ENCODE data around the gene SLC7A1. TPM values are rescaled to one million over a fixed set of nuclear protein-coding genes. Genes with fewer than 3 reads are reported as not detected.
A peak's percentile ranks its signal among the peaks of the same experiment; 100 is the strongest.

Gene SLC7A1
- total and polyA plus RNA-seq, 2 experiments from 2014 or later, result 23.0 to 74.7 TPM

- TF ChIP-seq, protein P1, sequence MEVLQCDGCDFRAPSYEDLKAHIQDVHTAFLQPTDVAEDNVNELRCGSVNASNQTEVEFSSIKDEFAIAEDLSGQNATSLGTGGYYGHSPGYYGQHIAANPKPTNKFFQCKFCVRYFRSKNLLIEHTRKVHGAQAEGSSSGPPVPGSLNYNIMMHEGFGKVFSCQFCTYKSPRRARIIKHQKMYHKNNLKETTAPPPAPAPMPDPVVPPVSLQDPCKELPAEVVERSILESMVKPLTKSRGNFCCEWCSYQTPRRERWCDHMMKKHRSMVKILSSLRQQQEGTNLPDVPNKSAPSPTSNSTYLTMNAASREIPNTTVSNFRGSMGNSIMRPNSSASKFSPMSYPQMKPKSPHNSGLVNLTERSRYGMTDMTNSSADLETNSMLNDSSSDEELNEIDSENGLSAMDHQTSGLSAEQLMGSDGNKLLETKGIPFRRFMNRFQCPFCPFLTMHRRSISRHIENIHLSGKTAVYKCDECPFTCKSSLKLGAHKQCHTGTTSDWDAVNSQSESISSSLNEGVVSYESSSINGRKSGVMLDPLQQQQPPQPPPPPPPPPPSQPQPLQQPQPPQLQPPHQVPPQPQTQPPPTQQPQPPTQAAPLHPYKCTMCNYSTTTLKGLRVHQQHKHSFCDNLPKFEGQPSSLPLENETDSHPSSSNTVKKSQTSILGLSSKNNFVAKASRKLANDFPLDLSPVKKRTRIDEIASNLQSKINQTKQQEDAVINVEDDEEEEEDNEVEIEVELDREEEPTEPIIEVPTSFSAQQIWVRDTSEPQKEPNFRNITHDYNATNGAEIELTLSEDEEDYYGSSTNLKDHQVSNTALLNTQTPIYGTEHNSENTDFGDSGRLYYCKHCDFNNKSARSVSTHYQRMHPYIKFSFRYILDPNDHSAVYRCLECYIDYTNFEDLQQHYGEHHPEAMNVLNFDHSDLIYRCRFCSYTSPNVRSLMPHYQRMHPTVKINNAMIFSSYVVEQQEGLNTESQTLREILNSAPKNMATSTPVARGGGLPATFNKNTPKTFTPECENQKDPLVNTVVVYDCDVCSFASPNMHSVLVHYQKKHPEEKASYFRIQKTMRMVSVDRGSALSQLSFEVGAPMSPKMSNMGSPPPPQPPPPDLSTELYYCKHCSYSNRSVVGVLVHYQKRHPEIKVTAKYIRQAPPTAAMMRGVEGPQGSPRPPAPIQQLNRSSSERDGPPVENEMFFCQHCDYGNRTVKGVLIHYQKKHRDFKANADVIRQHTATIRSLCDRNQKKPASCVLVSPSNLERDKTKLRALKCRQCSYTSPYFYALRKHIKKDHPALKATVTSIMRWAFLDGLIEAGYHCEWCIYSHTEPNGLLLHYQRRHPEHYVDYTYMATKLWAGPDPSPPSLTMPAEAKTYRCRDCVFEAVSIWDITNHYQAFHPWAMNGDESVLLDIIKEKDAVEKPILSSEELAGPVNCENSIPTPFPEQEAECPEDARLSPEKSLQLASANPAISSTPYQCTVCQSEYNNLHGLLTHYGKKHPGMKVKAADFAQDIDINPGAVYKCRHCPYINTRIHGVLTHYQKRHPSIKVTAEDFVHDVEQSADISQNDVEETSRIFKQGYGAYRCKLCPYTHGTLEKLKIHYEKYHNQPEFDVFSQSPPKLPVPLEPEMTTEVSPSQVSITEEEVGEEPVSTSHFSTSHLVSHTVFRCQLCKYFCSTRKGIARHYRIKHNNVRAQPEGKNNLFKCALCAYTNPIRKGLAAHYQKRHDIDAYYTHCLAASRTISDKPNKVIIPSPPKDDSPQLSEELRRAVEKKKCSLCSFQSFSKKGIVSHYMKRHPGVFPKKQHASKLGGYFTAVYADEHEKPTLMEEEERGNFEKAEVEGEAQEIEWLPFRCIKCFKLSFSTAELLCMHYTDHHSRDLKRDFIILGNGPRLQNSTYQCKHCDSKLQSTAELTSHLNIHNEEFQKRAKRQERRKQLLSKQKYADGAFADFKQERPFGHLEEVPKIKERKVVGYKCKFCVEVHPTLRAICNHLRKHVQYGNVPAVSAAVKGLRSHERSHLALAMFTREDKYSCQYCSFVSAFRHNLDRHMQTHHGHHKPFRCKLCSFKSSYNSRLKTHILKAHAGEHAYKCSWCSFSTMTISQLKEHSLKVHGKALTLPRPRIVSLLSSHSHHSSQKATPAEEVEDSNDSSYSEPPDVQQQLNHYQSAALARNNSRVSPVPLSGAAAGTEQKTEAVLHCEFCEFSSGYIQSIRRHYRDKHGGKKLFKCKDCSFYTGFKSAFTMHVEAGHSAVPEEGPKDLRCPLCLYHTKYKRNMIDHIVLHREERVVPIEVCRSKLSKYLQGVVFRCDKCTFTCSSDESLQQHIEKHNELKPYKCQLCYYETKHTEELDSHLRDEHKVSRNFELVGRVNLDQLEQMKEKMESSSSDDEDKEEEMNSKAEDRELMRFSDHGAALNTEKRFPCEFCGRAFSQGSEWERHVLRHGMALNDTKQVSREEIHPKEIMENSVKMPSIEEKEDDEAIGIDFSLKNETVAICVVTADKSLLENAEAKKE (CRISPR knock-in tag; IDR thresholded peaks at IDR 0.05), result no peak
- TF ChIP-seq STAT1 (IDR thresholded peaks at IDR 0.05; ENCODE audit: unreplicated experiment) (no peak), JUNB (IDR thresholded peaks at IDR 0.05; ENCODE audit: unreplicated experiment) (no peak), EZH2 (IDR thresholded peaks at IDR 0.05; ENCODE audit: low read depth, unreplicated experiment) (no peak), CREB1 (CRISPR knock-in tag; IDR thresholded peaks at IDR 0.05; ENCODE audit: low read depth) (no peak), ETS1 (IDR thresholded peaks at IDR 0.05) (no peak)
These were observed 1.2 kb downstream of the SLC7A1 start (continued) for GRCh38 chr13:29594303-29594709.

GRCh38 chr13:29593605-29594297 is 1.7 kb downstream of the SLC7A1 start:
- H3K27me3 Mint-ChIP-seq (ENCODE audit: insufficient read depth, low read depth, poor library complexity), result peaks cover 15% of the 10 kb centered on the region
- Histone ChIP-seq H4K20me1 (replicated peaks; ENCODE audit: insufficient read depth) (peaks cover 45% of the 10 kb centered on the region), H2AFZ (no peak overlapping the region), H3K36me3 (ENCODE audit: insufficient read depth) (no peaks in the 10 kb centered on the region), H3K9me2 (ENCODE audit: insufficient read depth) (no peaks in the 10 kb centered on the region), H3F3A (replicated peaks; ENCODE audit: low read depth) (peaks cover 5% of the 10 kb centered on the region; the same call in 1 of the 2 replicates), H3K4me1 (ENCODE audit: insufficient read depth) (peaks cover 50% of the 10 kb centered on the region), H3K27ac (ENCODE audit: low read depth) (no peak overlapping the region), H3K27me3 (ENCODE audit: insufficient read depth) (peaks cover 8% of the 10 kb centered on the region; the same call in 1 of the 2 replicates), H3K79me2 (replicated peaks; ENCODE audit: insufficient read depth) (peaks cover 64% of the 10 kb centered on the region), H3K4me2 (peak overlapping the region; percentile 99), H3K4me3 (peak overlapping the region; percentile 94)
- DNase-seq (ENCODE audit: low spot score), result no peak
- H3K9me3 Mint-ChIP-seq, result no peaks in the 10 kb centered on the region
- H3K4me1 Mint-ChIP-seq, result peaks cover 53% of the 10 kb centered on the region
- peak overlapping the region; percentile 98; the same call in 1 of the 2 replicates for H3K27ac Mint-ChIP-seq
- no peak for ATAC-seq
- peak overlapping the region; percentile 93 for H3K4me3 Mint-ChIP-seq
- peaks cover 38% of the 10 kb centered on the region for H3K36me3 Mint-ChIP-seq (ENCODE audit: low read depth)
- TF ChIP-seq ZNF114 (CRISPR knock-in tag; IDR thresholded peaks at IDR 0.05) (no peak), EZH2 (IDR thresholded peaks at IDR 0.05; ENCODE audit: low read depth, unreplicated experiment) (no peak), ETS1 (IDR thresholded peaks at IDR 0.05) (no peak), ZNF331 (CRISPR knock-in tag; IDR thresholded peaks at IDR 0.05; ENCODE audit: low read depth) (no peak)
- TF ChIP-seq, protein P2, sequence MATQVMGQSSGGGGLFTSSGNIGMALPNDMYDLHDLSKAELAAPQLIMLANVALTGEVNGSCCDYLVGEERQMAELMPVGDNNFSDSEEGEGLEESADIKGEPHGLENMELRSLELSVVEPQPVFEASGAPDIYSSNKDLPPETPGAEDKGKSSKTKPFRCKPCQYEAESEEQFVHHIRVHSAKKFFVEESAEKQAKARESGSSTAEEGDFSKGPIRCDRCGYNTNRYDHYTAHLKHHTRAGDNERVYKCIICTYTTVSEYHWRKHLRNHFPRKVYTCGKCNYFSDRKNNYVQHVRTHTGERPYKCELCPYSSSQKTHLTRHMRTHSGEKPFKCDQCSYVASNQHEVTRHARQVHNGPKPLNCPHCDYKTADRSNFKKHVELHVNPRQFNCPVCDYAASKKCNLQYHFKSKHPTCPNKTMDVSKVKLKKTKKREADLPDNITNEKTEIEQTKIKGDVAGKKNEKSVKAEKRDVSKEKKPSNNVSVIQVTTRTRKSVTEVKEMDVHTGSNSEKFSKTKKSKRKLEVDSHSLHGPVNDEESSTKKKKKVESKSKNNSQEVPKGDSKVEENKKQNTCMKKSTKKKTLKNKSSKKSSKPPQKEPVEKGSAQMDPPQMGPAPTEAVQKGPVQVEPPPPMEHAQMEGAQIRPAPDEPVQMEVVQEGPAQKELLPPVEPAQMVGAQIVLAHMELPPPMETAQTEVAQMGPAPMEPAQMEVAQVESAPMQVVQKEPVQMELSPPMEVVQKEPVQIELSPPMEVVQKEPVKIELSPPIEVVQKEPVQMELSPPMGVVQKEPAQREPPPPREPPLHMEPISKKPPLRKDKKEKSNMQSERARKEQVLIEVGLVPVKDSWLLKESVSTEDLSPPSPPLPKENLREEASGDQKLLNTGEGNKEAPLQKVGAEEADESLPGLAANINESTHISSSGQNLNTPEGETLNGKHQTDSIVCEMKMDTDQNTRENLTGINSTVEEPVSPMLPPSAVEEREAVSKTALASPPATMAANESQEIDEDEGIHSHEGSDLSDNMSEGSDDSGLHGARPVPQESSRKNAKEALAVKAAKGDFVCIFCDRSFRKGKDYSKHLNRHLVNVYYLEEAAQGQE (IDR thresholded peaks at IDR 0.05; ENCODE audit: unreplicated experiment), result no peak
- TF ChIP-seq, protein P3, sequence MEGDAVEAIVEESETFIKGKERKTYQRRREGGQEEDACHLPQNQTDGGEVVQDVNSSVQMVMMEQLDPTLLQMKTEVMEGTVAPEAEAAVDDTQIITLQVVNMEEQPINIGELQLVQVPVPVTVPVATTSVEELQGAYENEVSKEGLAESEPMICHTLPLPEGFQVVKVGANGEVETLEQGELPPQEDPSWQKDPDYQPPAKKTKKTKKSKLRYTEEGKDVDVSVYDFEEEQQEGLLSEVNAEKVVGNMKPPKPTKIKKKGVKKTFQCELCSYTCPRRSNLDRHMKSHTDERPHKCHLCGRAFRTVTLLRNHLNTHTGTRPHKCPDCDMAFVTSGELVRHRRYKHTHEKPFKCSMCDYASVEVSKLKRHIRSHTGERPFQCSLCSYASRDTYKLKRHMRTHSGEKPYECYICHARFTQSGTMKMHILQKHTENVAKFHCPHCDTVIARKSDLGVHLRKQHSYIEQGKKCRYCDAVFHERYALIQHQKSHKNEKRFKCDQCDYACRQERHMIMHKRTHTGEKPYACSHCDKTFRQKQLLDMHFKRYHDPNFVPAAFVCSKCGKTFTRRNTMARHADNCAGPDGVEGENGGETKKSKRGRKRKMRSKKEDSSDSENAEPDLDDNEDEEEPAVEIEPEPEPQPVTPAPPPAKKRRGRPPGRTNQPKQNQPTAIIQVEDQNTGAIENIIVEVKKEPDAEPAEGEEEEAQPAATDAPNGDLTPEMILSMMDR (conservative IDR thresholded peaks at IDR 0.05; ENCODE audit: low read depth in 2 of 2), result no peak
